Right renal cortex interstitium (tissue), 3 donors: ENCODE results near the gene HRH4. TPM values are rescaled to one million over a fixed set of nuclear protein-coding genes. Genes with fewer than 3 reads are reported as not detected.

Source experiments
- DNase-seq, 3 donors: peaks; one replicate each; pipeline ENCODE4 v3.0.0-alpha.2; 2013; ENCODE audit warnings: low read depth in 3 of 3, low spot score in 2 of 3
- polyA plus RNA-seq, 3 donors: library from polyadenylated mRNA; unstranded; fragments of 120-200 nt; gene quantifications; one replicate each; pipeline ENCODE4 v1.2.1, GENCODE V29; 2013; ENCODE audit not compliant: insufficient read length in 3 of 3

Gene HRH4
- polyA plus RNA-seq, 3 donors, result 0.10 TPM; not detected in 2

DNA sequence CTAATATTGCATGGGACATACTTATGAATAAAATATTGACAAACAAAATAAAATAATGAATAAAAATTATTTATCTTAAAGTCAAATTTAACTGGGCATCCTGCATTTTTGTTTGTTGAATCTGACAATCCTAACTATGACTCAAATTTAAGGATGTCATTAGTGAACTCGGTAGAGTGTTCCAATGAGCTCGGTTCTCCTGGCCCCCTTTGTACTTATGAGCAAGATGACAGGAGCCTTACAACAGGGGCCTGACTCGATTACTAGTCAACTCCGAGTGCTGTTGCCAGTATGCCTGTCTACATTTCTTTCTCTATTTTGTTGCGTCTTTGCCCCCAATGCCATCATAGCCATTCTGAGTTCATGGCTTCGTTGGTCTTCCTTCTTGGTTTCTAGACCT, 40.3 kb downstream of the HRH4 start:
- no peak for DNase-seq

DNA sequence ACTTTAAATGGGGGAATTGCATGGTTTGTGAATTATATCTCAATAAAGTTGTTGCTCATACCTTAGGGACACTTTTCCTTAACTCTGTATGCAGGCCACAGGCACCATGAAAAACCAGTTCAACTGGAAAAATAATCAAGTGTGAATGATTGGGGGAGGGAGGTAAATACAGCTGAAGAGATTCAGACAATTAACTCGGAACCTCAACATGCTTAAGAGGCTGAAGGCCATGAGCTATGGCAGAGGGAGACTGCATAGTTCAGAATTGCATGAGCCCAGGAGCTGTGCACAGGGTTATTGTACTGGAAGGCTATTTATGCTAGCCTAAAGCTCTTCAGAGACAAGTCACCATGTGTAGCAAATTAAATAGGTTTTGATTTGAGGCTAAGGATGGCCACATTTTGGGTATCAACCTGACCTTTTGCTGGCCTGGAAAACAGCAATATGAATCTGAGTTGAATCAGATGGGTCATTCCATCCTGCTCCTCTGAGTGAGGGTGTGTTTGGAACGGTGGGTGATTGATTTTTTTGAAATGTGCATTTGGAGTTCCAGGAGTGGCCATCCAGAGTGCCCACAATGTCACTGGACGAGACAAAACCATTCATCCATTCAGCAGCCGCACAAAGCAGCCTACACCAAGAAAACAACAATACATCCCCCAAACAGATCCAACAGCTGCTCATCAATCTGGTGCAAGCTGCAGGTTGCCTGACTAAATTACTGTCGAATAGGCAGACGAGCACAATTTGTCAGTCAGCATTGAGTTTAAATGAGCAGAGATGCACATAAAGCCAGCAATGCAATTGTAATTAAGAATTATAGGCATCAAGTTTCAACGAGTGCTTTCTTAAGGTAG, 42.5 kb downstream of the HRH4 start:
- DNase-seq, result no peak

DNA sequence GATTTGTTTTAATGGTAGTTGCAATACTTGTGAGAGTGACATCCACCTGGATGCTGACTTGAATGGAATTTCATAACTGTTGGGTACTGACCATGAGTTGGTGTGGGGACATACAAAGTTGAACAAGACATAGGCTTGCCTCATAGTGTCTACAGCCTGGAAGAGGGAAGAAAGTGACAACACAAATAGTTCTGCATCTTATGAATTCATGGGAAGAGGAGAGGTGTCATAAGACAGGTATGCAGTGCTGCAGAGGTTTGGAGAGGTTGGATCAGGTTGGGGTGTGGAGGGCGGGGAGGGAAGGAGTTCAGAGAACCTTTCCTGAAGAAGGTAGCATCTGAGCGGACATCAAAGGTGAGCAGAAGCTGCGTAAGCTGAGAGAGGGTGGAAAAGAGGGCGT, 44.0 kb downstream of the HRH4 start:
- no peak for DNase-seq

DNA sequence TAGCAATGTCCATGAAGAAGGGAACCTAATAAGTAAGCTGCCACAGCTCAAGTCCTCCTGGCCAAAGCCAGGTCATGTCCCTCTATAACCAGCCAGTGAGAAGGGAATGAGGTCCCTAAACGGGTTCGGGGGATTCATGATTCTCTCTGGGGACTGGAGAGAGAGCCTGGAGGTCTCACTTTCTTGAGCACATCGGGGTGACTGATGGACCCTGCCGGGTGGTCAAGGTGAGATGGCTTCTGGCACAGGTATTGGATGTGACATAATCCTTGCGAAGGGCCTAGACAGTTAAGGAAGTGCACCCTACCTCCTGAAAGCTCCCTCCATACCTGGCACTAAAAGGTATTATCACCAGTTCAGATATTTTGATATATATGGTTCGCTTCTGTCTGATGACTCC, 45.7 kb downstream of the HRH4 start:
- DNase-seq, result no peak

DNA sequence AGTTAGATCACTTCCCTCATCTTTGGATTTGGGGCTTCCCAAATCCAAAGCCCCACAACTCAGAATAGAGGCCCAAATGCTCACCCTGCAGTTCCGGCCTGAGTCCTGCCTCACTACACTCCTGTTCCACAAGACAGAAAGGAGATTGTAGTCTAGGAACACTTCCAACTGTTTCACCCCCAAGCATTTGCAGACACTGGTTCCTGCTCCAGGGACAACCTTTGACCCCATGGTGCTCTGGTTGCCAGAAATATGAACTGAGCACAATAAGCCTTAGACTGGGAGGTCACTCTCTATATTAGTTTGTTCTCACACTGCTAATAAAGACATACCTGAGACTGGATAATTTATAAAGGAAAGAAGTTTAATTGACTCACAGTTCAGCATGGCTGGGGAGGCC, 49.0 kb downstream of the HRH4 start:
- no peak for DNase-seq

DNA sequence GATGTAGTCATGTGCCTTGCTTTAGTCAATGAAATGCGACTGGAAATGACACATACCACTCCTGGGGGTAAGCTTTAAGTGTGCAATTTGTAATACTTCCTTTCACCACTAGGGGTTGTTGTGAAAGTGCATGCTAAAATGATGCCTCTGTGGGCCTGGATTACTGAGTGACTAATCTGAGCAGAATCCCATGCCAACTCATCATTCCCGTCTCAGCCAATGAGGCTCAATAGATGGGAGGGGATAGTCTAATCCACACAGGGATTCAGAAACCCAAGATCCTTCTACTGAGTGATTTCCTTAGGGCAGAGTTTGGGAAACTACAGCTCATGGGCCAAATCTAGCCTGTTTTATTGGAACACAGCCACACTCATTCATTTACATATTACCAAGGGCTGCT, 54.0 kb downstream of the HRH4 start:
- no peak for DNase-seq

DNA sequence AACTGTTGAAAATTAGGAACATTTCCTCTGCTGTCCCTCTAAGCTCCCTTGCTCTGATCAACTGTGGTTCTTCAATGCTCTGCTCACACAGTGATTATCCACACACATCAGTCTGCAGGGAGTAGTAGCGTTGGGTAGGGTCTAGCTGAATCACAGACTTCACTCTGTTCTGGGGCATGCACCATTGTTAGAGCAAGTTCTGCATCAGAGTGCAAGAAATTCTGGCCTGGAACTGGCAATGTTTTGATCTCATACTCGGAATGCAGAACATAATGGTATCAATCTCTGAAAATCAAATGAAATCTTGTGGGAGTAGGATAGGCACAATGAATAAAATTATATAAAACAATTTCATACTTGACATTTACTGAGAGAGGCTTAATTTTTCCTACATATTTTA, 55.3 kb downstream of the HRH4 start:
- no peak for DNase-seq

DNA sequence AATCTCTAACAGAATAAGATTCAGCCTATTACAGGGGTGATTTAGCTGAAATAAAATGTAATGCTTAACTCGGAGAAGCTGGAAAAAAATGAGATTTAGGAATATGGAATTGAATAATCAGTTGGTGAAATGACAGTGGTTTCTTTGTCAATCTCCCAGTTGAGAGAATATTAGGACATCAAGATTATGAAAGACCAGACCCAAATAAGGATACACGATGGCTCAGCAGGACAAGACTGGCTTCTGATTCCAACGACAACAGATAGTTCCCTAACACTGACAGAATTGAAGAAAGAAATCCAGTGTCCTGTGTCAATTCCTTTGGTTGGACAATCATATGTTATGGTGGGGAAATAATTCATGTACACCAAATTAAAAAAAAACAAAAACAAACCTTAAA, 55.8 kb downstream of the HRH4 start:
- no peak for DNase-seq

DNA sequence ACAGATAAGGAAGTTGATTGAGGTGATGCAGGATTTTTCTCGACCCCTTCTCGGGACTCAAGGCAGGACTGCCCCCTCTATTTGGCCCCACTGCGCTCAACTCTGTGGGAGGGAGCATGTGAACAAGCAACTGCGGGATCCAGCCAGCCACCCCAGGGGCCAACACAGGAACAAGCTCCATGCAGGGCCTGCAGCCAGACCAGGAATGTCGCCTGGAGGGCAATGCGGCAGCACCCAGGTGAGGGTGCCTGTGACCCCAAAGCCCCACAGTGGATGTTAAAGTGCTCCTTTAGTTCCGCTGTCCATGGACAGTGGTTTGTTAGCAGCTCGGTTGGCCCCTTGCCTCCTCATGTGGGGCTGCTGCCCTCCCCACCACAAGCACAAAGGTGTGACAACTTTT, 57.1 kb downstream of the HRH4 start:
- DNase-seq, result no peak

DNA sequence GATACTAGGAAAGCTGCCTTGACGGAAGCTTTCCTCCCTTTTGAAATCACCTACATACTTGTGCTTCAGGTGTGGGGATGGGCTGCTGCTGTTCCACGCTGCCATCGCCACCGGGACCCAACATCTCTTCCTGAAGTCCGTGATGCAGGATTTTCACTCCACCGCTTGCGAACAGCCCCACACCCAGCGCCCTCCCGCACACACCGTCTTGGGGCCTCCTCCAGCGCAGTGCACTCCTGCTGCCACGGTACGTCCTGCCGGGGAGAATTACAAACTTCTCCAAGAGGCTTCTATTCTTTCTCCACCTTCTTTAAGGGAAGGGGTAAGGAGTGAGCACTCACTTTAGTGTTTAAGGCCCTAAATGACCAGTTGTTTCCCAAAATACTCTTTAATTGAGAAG, 58.2 kb downstream of the HRH4 start:
- DNase-seq, result no peak

Other genes starting within 250 kb of the HRH4 start
- 10 to 100 TPM; 49.2 to 61.3 (median 54.0) TPM for gene OSBPL1A, start 62.8 kb upstream of the HRH4 start, polyA plus RNA-seq
- 10 to 100 TPM; 69.3 to 71.5 (median 70.4) TPM for gene IMPACT, start 34.0 kb upstream of the HRH4 start, polyA plus RNA-seq